ENCODE data around the gene APOL3.
"Not testable (repeated sequence)": the region's sequence is repeated elsewhere in the genome, so short reads cannot be mapped to it uniquely, and the experiment has no call there.

Gene APOL3

DNA sequence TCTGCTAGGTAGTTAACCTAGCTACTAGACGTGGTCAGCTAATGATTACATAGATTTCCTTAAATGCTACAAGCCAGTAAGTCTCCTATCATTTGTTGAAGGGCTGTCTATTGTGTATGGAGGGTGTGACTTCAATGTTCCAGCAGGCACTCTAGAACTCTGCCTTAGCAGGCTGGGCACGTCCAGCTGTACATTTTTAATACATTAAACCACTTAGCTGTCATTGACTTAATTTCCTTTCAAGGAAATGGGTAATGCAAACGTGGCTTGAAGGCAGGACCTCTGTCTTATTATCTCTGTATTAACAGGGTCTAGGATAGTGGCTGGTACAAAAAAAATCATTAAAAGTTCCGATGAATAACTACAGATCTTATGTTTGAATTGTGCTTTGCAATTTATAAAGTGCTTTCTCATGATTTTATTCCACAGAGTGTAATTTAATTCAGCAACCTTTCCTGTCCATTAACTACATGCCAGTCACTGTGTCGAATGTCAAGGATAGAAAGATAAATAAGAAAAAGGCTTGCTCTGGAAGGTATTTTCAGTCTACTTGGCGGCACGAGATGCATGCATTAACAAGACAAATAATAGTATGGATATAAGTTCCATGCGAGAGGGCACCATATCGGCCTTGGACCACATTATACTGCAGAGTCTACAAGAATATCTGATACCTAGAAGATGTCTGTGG lies 60.3 kb downstream of the APOL3 start:
- DNase-seq = no peak

DNA sequence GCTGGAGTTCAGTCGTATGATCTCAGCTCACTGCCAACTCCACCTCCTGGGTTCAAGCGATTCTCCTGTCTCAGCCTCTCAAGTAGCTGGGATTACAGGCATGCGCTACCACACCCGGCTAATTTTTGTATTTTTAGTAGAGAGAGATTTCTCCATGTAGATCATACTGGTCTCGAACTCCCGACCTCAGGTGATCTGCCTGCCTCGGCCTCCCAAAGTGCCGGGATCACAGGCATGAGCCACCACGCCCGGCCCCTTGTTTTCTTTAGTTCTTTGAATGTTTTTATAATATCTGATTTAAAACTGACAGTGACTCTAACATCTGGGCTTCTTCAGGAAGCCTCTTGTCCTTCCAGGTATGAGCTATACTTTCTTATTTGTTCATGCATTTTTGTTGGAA lies 61.0 kb downstream of the APOL3 start:
- DNase-seq = not testable (repeated sequence)

DNA sequence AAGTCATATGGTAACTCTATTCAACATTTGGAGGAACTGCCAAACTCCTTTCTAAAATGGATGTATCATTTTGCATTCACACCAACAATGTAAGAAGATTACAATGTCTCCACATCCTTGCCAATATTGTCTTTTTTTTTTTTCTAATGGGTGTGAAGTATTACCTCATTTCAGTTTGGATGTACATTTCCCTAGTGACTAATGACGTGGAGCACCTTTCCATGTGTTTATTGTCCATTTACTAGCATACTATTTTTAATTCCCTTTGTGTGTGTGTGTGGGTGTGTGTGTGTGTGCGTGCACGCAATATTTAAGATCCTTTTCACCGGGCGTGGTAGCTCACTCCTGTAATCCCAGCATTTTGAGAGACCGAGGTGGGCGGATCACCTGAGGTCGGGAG lies 62.7 kb downstream of the APOL3 start:
- DNase-seq = no peak

DNA sequence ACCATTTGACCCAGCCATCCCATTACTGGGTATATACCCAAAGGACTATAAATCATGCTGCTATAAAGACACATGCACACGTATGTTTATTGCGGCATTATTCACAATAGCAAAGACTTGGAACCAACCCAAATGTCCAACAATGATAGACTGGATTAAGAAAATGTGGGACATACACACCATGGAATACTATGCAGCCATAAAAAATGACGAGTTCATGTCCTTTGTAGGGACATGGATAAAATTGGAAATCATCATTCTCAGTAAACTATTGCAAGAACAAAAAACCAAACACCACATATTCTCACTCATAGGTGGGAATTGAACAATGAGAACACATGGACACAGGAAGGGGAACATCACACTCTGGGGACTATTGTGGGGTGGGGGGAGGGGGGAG lies 69.8 kb downstream of the APOL3 start:
- DNase-seq = not testable (repeated sequence)
